Suppressor macrophage (primary cell): ENCODE data around the gene PTGDS.

ENCODE experiments used
- DNase-seq, 4 experiments: peaks; one replicate each; pipeline ENCODE4 v3.0.0-alpha.2; 2020 to 2022

The PTGDS gene

GRCh38 chr9:136945333-136946227, 31.7 kb upstream of the PTGDS start:
- no peak for DNase-seq

DNA sequence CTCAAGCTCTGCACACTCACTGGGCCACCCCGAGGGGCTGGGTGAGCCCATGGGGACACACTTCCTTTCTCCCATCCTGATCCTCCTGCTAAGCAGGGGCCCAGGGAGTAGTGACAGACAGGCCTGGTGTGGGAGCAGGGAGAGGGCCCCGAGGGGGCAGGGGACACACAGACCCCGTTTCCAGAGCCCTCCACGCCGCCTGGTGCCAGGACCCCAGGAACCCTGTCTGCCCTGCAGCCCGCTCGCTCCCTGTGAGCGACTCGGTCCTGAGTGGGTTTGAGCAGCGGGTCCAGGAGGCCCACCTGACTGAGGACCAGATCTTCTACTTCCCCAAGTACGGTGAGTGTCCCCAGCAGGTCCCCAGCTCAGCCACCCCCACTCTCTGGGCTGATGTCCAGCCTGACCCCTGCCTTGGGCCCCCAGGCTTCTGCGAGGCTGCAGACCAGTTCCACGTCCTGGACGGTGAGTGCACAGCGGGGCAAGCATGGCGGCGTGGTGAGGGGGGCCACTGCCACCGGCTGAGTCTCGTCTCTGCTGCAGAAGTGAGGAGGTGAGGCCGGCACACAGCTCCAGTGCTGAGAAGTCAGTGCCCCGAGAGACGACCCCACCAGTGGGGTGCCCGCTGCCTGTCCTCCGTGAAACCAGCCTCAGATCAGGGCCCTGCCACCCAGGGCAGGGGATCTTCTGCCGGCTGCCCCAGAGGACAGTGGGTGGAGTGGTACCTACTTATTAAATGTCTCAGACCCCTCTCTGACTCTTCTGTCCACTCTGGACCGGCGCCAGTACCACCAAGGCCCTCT, 30.9 kb upstream of the PTGDS start:
- DNase-seq: no peak

- DNase-seq: peak in 3 of 4 experiments; percentile 34 to 64 (median 40)
Observed at GRCh38 chr9:136947028-136947891, 30.0 kb upstream of the PTGDS start.

- DNase-seq: peak; percentile 45 to 77 (median 51)
Observed at GRCh38 chr9:136947955-136948510, 29.3 kb upstream of the PTGDS start.

DNA sequence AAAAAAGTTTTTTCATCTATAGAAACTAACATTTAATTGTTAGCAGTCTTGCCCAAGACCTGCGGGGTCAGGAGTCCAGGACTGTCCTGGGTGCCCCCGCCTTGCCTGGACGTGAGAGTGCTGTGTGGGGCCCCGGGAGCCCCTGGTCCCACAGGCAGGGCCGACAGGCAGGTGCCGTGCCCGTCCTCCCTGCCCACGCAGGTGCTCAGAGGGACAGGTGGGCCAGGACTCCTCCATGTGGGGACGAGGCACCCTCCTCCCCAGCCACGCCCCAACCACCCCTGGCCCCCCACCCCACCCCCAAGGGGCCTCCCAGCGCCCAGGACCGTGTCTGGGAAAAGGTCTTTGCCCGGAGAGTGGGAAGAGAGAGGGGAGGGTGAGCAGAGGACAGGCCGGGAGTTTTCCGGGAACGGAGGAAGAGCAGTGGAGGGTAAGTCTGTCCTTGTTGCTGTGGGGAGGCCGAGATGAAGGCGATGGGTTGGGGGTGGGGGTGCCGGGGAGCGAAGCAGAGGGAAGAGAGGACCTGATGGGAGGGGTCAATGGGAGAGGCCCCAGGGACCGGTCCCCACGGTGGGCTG, 28.0 kb upstream of the PTGDS start:
- no peak for DNase-seq

- peak; percentile 89 to 95 (median 92) for DNase-seq
Observed at GRCh38 chr9:136949817-136950655, 27.3 kb upstream of the PTGDS start.

DNA sequence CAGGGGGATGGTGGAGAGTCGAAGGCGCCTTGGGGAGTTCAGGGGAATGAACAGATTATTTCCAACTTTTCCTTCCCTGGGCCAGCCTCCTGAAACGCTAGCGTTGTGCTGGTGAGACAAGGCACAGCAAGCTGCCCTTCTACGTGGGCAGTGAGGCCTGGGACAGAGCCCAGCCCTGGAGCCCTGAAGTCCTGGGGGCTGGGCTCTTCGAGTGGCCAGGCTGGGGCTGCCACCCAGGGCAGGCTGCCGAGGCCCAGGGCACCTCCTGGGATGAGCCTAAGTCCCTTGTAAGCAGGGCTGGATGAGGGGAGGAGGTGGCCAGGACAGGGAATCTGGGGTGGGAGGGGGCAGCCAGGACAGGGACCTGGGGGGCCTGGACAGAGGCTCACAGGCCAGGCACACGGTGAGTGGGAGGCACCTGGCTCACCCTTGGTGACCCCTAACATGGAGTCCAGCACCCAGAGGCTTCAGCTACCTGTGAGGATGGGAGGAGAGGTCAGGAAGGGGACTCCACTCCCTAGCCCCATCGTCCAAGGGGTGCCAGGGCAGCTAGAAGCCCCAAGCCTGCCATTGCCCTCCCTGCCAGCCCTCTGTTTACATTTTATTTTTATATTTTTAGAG, 26.5 kb upstream of the PTGDS start:
- no peak for DNase-seq

DNA sequence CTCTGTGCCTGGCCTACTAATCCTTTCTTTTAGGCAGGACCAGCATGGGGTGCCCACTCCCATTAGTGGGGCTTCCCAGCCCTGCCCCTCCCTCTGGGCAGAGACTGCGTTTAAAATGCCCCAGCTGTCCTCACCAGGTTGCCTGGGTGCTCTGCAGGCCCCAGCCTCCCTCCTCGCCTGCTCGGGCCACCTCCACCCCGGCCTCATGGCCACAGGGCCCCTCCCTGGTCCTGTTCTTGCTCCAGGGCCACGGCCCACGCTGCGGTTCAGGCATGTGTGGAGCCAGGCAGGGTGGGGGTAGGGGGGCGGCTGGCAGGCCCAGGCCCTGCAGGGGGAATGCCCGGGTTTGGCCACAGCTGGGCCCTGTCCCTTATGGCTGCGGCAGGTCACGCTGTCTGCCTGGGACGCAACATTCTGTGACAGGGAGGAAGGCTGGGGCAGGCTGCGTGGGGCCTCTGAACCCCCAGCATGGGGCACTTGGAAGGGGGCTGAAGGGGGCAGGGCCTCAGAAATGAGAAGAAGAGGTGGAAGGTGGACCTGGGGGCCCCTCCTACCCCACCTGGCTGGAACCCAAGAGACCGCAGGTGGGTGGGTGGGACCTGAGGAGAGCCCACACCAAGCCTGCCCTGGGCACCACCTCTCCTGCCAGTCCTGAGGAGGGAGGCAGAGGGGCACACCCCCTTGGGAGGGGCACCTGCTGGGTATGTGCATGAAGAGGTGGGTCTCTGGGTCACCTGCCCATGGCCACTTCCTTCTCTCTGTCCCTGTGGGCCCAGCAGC, 25.6 kb upstream of the PTGDS start, which contains the start of gene LCN12:
Gene LCN12, plus strand, starts transcription at position 733 of the 780 bp plus-strand sequence. CDS start 55 bp downstream, outside the sequence.
- no peak for DNase-seq

DNA sequence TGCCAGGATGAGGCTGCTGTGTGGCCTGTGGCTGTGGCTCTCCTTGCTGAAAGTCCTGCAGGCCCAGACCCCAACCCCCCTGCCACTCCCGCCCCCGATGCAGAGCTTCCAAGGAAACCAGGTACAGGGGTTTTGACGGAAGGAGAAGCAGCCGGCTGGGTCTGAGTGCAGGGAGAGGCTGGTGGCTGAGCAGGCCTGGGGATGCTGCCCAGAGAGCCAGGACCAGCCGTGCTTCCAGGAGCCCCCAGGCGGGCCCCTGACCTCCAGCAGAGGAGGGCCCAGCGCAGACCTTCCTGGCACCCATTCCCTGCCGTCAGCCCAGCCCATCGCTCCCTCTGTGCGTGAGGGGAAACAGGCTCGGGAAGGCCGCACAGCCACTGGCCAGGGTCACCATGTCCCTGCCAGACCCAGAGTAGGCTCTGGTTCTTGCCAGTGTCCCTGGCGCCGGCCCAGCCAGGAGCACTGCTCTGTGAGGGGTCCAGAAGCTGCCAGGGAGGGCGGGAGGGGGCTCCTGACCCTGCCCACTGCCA, 24.9 kb upstream of the PTGDS start:
- no peak for DNase-seq

DNA sequence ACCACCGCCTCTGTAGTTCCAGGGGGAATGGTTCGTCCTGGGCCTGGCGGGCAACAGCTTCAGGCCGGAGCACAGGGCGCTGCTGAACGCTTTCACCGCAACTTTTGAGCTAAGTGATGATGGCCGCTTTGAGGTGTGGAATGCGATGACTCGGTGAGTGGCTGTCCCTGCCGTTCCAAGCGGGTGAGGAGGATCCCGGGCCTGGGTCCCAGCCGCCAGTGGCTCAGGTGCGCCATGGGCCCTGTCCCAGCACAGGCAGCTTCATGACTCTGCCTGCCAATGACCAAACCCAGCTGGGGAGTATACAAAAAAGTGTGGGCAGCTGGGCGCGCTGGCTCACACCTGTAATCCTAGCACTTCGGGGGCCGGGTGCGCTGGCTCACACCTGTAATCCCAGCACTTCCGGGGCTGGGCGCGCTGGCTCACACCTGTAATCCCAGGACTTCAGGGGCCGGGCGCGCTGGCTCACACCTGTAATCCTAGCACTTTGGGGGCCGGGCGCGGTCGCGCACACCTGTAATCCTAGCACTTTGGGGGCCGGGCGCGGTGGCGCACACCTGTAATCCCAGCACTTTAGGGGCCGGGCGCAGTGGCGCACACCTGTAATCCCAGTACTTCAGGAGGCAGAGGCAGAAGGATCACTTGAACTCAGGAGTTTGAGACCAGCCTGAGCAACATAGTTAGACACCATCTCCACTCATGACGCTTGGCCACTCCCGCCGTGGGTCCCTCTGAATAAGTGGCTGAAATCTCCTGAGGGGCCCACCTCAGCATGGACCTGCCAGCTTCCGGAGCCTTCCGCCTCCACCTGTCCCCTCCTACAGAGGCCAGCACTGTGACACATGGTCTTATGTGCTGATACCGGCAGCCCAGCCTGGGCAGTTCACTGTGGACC, 24.2 kb upstream of the PTGDS start:
- no peak for DNase-seq

- DNase-seq: no peak
Observed at GRCh38 chr9:136953771-136954269, 23.5 kb upstream of the PTGDS start.

DNA sequence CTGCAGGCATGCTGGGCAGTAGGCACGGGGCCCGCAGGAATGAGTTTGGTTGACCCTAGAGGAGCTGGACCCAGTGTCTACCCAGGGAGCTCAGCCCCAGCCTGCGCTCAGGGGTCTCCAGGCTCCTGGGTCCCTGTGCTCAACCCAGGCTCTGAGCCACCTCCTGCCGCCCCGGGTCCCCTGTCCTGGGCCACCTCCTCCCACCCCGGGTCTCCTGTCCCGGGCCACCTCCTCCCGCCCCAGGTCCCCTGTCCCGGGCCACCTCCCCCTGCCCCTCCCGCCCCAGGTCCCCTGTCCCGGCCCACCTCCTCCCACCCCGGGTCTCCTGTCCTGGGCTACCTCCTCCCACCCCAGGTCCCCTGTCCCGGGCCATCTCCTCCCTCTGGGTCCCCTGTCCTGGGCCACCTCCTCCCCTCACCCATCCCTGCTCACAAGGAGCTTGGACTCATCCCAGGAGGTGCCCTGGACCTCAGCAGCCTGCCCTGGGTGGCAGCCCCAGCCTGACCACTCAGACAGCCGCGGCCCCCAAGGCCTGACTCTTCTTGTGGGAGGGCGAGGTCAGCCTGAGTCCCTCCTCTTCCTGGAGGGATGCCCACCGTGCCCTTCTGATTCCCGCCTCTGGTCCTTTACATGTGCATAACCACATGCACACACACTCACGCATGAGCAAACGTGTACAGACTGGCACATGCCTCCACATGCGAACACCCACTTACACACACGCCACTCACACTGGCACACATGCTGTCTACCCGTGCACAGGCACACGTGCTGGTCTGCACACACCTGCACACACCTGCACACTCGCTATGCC, 22.8 kb upstream of the PTGDS start:
- no peak for DNase-seq

DNA sequence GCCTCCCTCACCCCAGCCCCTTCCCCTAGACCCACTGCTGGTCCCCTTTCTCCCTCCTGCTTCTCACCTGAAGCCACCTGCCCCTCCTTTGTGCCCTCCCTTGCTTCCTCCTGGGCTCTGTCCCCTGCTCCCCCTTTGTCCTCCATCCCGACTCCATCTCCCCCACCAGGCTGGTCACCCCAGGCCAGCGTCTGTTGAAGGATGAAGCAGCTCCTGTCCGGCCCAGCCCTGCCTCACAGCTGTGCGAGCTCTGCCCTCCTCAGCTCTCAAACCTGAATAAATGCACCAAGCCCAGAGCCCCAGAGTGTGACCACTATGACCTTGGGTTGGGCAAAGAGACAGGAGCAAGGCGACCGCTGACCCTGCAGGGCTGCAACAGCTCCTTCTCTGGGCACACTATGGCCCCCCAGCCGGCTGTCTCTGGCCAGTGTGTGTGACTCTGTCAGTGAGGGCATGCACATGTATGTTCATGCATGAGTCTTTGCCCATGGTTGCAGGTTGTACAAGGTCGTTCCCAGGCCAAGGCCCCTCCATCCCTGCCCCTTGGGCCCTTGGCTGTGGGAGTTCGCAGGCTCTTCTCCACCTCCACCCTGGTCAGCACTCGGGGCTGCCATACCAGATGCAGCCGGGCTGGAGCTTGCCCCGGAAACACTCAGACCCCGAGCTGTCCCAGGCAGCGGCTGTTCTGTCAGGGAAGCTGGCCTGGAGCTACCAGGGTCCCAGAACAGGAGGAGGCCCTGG, 21.9 kb upstream of the PTGDS start:
- no peak for DNase-seq

- DNase-seq: no peak
Observed at GRCh38 chr9:136955943-136956335, 21.4 kb upstream of the PTGDS start.

DNA sequence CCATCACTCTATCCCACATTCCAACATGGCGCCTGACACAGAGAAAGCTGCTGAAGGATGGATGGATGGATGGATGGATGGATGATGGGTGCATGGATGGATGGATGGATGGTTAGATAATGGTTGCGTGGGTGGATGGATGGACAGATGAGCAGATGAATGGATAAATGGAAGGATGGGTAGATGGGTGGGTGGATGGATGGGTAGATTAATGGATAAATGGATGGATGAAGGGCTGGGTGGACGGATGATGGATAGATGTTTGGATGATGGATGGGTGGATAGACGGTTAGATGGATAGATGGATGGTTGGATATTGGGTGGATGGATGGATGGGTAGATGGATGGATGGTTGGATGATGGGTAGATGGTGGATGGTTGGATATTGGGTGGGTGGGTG, 20.7 kb upstream of the PTGDS start:
- no peak for DNase-seq

DNA sequence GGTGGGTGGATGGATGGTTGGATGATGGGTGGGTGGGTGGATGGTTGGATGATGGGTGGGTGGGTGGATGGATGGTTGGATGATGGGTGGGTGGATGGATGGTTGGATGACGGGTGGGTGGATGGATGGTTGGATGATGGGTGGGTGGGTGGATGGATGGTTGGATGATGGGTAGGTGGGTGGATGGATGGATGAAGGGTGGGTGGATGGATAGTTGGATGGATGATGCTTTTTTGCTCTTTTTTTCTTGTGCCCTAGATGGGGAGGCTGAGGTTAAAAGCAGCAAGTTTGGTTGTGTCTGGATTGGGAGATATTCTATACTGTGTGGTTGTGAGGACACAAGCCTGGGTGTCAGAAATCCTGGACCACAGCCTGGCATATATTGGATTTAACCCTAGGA, 19.8 kb upstream of the PTGDS start:
- DNase-seq: no peak
